Skeletal muscle satellite cell (primary cell): ENCODE data around the gene LRRC52.
"Not testable (repeated sequence)": the region's sequence is repeated elsewhere in the genome, so short reads cannot be mapped to it uniquely, and the experiment has no call there.

Experiments used
- H3K27me3 ChIP-seq: 2 replicates; pipeline ENCODE4 v1.7.0; 2013; ENCODE audit warnings: low read length; ENCODE audit not compliant: control insufficient read depth, insufficient read depth
- H3K36me3 ChIP-seq: 2 replicates; pipeline ENCODE4 v1.7.0; 2013; ENCODE audit warnings: mild to moderate bottlenecking, control low read depth, low read length; ENCODE audit not compliant: insufficient read depth
- H3K4me1 ChIP-seq: 2 replicates; pipeline ENCODE4 v1.7.0; 2013; ENCODE audit warnings: low read length; ENCODE audit not compliant: control insufficient read depth, insufficient read depth
- H3K4me2 ChIP-seq: 2 replicates; pipeline ENCODE4 v1.7.0; 2013; ENCODE audit warnings: mild to moderate bottlenecking, low read length
- H3K4me3 ChIP-seq: 2 replicates; pipeline ENCODE4 v1.7.0; 2013; ENCODE audit warnings: low read length
- H3K9ac ChIP-seq: 2 replicates; pipeline ENCODE4 v1.7.0; 2013; ENCODE audit warnings: mild to moderate bottlenecking, low read depth, low read length, moderate library complexity
- H3K9me3 ChIP-seq: replicated peaks from 2 replicates; pipeline ENCODE4 v1.7.0; 2013; ENCODE audit warnings: mild to moderate bottlenecking, control low read depth, low read length

LRRC52 gene

DNA sequence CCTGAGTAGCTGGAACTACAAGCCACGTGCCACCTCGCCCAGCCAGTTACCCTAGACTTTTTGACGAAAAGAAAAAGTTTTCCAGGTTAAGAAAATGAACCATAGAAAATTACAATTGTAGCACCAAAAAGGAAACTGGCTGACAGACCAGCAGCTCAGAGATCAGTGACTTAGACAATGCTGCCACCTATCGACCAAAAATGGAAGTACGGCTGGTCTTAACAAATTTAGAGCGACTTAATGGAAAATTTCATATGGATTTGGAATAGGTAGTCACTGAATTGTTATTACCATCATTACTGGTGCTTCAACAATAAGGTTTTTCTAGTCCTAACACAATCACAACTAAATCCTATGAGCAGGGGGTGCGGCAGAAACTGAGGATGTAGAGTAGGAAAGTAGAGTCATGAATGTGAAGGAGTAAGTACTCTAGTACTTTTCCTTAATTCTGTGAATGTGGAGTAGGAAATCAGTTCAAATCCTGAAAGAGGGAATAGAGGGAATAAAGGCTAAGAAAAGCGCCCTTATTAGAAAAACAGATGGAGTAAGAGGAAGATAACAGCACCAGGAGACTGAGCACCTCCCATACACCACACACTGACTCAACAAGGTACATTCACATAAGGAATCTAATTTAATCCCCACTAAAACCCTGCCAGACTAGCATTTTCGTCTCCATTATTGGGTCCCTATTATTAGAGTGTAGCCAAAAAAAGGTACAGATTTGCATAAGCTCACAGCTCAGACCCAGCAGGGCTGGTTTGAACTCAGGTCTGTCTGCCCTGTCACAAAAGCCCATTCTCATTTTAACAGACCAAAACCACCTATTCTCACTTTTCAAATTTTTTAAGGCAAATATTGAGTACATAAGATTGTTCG, 49.4 kb downstream of the LRRC52 start:
- peak overlapping the region; percentile 29 for H3K4me2 ChIP-seq
- H3K27me3 ChIP-seq = peaks cover 52% of the 10 kb centered on the region
- H3K4me3 ChIP-seq = no peak overlapping the region
- H3K9me3 ChIP-seq = no peaks in the 10 kb centered on the region
- peaks cover 4% of the 10 kb centered on the region for H3K4me1 ChIP-seq
- no peak overlapping the region for H3K9ac ChIP-seq
- no peaks in the 10 kb centered on the region for H3K36me3 ChIP-seq

DNA sequence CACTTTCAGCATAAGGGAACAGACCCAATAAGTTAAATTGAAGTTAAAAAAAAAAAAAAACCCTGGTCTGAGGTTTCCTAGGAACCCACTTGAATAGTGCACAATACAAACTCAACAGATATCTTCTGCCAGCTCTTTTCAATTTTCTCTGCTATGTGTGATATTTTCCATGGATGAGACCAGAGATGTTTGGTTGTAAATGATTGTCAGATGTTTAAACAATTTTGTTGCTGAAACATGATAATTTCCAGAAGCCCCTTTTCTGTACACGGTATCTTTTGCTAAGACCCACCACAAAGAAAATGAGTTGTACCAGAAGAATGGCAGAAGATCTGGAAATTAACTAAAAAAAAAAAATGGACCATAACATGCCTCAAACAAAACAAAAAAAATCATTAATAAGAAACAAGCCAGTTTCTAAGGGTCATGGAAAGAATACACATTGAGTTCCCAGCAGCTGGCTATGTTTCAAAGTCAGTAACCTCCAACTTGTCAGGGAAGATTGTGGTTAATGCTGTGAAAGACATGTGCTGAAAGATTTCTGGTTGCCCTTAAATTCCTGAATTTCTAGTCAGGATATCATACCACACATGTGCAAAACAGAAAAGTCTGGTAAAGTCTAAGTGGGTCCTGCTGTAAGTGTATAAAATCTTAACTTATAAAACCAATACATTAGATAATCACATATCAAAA, 51.6 kb downstream of the LRRC52 start:
- Histone ChIP-seq H3K4me1 (peaks cover 9% of the 10 kb centered on the region), H3K27me3 (peaks cover 33% of the 10 kb centered on the region), H3K9me3 (no peaks in the 10 kb centered on the region), H3K4me3 (no peak overlapping the region), H3K36me3 (no peaks in the 10 kb centered on the region), H3K9ac (no peak overlapping the region), H3K4me2 (no peak overlapping the region)

- Histone ChIP-seq H3K36me3 (no peaks in the 10 kb centered on the region), H3K9me3 (no peaks in the 10 kb centered on the region), H3K27me3 (peaks cover 24% of the 10 kb centered on the region), H3K4me3 (peak overlapping the region; percentile 66), H3K4me2 (peak overlapping the region; percentile 80), H3K4me1 (peaks cover 9% of the 10 kb centered on the region), H3K9ac (peak overlapping the region; percentile 53)
Observed at GRCh38 chr1:165597883-165598675, 54.3 kb downstream of the LRRC52 start.

DNA sequence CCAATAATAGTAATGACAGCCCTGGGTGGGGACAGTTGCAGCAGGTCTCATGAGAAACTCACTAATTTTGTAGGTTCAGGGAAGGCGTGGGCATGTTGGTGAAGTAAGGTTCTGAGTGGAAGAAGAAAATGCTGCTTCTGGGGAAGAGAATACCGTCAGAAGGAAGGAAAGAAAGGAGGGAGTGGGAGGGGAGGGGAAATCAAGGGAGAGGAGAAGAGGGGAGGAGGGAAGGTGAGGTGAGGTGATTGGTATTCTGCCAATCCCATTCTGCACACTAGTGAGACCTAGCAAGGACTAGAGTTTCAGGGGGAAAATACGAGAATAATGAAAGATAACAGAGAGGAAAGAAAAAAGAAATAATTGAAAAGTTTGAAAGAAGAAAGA, 54.9 kb downstream of the LRRC52 start:
- H3K36me3 ChIP-seq = no peaks in the 10 kb centered on the region
- peak overlapping the region; percentile 66 for H3K4me3 ChIP-seq
- peaks cover 9% of the 10 kb centered on the region for H3K4me1 ChIP-seq
- H3K9me3 ChIP-seq = no peaks in the 10 kb centered on the region
- peak overlapping the region; percentile 53 for H3K9ac ChIP-seq
- H3K27me3 ChIP-seq = peaks cover 18% of the 10 kb centered on the region
- H3K4me2 ChIP-seq = peak overlapping the region; percentile 80

DNA sequence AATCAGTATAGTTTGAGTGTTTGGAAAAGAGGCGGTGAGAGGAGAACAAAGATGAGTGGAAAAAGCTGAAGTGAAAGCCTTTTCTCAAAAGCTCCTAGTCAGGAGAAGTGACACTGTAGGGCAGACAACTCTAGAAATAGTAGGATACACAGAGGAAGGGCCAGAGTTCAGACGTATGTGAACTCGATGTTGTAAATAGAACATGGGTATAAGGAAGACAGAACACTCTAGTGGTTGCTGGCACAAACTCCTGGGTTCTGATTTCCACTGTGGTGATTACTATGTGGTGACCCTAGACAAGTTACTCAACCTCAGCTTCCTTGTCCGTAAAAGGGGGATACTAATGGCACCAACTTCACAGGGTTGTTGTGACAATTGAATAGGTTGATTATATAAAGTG, 57.0 kb downstream of the LRRC52 start:
- Histone ChIP-seq H3K9me3 (no peaks in the 10 kb centered on the region), H3K36me3 (no peaks in the 10 kb centered on the region), H3K4me2 (no peak overlapping the region), H3K4me1 (peaks cover 9% of the 10 kb centered on the region), H3K9ac (no peak overlapping the region), H3K4me3 (no peak overlapping the region), H3K27me3 (peaks cover 6% of the 10 kb centered on the region)

- Histone ChIP-seq H3K4me2 (no peak overlapping the region), H3K4me1 (peaks cover under 1% of the 10 kb centered on the region), H3K9me3 (no peaks in the 10 kb centered on the region), H3K27me3 (peaks cover 6% of the 10 kb centered on the region), H3K4me3 (no peak overlapping the region), H3K36me3 (no peaks in the 10 kb centered on the region), H3K9ac (no peak overlapping the region)
Observed at GRCh38 chr1:165603810-165604209, 60.0 kb downstream of the LRRC52 start.

- Histone ChIP-seq H3K27me3 (peaks cover 8% of the 10 kb centered on the region), H3K36me3 (no peaks in the 10 kb centered on the region), H3K4me2 (no peak overlapping the region), H3K4me3 (no peak overlapping the region), H3K4me1 (no peaks in the 10 kb centered on the region), H3K9ac (no peak overlapping the region), H3K9me3 (no peaks in the 10 kb centered on the region)
Observed at GRCh38 chr1:165605246-165605645, 61.4 kb downstream of the LRRC52 start.

DNA sequence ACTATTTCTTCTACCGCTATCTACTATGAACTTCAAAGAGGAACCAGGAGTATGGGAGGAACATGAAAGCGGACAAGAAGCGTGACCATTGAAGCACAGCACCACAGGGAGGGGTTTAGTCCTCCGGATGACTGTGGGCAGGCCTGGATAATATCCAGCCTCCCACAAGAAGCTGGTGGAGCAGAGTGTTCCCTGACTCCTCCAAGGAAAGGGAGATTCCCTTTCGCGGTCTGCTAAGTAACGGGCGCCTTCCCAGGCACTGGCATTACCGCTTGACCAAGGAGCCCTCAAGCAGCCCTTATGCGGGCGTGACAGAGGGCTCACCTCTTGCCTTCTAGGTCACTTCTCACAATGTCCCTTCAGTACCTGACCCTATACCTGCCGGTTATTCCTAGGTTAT, 62.9 kb downstream of the LRRC52 start:
- not testable (repeated sequence) for H3K36me3 ChIP-seq, H3K4me2 ChIP-seq, H3K4me3 ChIP-seq

GRCh38 chr1:165610866-165611265, 67.1 kb downstream of the LRRC52 start:
- Histone ChIP-seq H3K9ac (no peak overlapping the region), H3K36me3 (no peaks in the 10 kb centered on the region), H3K4me3 (no peak overlapping the region), H3K27me3 (peaks cover 8% of the 10 kb centered on the region), H3K4me1 (no peaks in the 10 kb centered on the region), H3K9me3 (no peaks in the 10 kb centered on the region), H3K4me2 (no peak overlapping the region)

More for the DNA sequence above, 62.9 kb downstream of the LRRC52 start:
- peaks cover 11% of the 10 kb centered on the region for H3K27me3 ChIP-seq
- not testable (repeated sequence) for H3K4me1 ChIP-seq, H3K9me3 ChIP-seq, H3K9ac ChIP-seq

- no peak overlapping the region for H3K9ac ChIP-seq
- no peaks in the 10 kb centered on the region for H3K4me1 ChIP-seq
Observed at GRCh38 chr1:165612062-165612461, 68.3 kb downstream of the LRRC52 start.

More at GRCh38 chr1:165612062-165612461, 68.3 kb downstream of the LRRC52 start:
- H3K9me3 ChIP-seq = no peaks in the 10 kb centered on the region
- H3K4me2 ChIP-seq = no peak overlapping the region
- no peak overlapping the region for H3K4me3 ChIP-seq
- no peaks in the 10 kb centered on the region for H3K36me3 ChIP-seq
- H3K27me3 ChIP-seq = peaks cover 15% of the 10 kb centered on the region
